Testis (tissue), 3 donors: ENCODE results near the gene PRPF4. TPM values are rescaled to one million over a fixed set of nuclear protein-coding genes. Genes with fewer than 3 reads are reported as not detected.

Experiments used
- DNase-seq: peaks from one replicate; pipeline ENCODE4 v3.0.0-alpha.2; 2019
- H3K27ac ChIP-seq, 2 donors: fragments of 200-600 bp; sonication (generic); one replicate each; pipeline ENCODE4 v1.5.1; 2019
- H3K27me3 ChIP-seq: fragments of 200-600 bp; sonication (generic); one replicate; pipeline ENCODE4 v1.5.1; 2019
- H3K36me3 ChIP-seq: fragments of 200-600 bp; sonication (generic); one replicate; pipeline ENCODE4 v1.5.1; 2017; ENCODE audit warnings: low read depth; ENCODE audit errors: missing control alignments
- H3K4me1 ChIP-seq: fragments of 200-600 bp; sonication (generic); one replicate; pipeline ENCODE4 v1.5.1; 2019
- H3K4me3 ChIP-seq, 2 donors: fragments of 200-600 bp; sonication (generic); one replicate each; pipeline ENCODE4 v1.5.1; 2017 to 2019
- H3K9me3 ChIP-seq: fragments of 200-600 bp; sonication (generic); one replicate; pipeline ENCODE4 v1.5.1; 2017
- CTCF ChIP-seq, 3 experiments: fragments of 450-650 bp in 2 of 3; fragments of 200-600 bp in 1 of 3; sonication (generic) in 1 of 3; IDR thresholded peaks; one replicate each; pipeline ENCODE4 v1.5.1; 2016 to 2019; ENCODE audit warnings: antibody characterized with exemption in 3 of 3, mild to moderate bottlenecking in 2 of 3, moderate library complexity in 1 of 3
- POLR2A ChIP-seq: fragments of 450-650 bp; IDR thresholded peaks from one replicate; pipeline ENCODE4 v1.6.1; 2017; ENCODE audit warnings: antibody characterized with exemption, mild to moderate bottlenecking, moderate library complexity
- WGBS, 2 donors: methylation state at CpG; one replicate each; pipeline ENCODE4 v1.1.5; 2018; 5-methylcytosine and 5-hydroxymethylcytosine counted together
- intact Hi-C: fragments of 100-400 bp; cut with DNase I; formaldehyde crosslinking; loops from one replicate; pipeline ENCODE4 v1.15.1; 2023; ENCODE audit warnings: low total_unique reads
- polyA plus RNA-seq: library from polyadenylated mRNA; stranded (reverse); fragments of 350-450 nt; fragmentation: Illumina TruSeq; extraction: RNeasy Lipid Tissue Mini Kit (QIAGEN cat#74804); gene quantifications from one replicate; pipeline ENCODE4 v1.2.3, GENCODE V29; 2014; ENCODE audit warnings: low read depth, low replicate concordance; ENCODE audit not compliant: insufficient read depth
- total RNA-seq, 2 donors: library from RNA; depleted of rRNA; stranded (reverse); fragments of >200 nt; gene quantifications; one replicate each; pipeline ENCODE4 v1.2.3, GENCODE V29; 2016

The PRPF4 gene
- total and polyA plus RNA-seq, 3 donors from 2014 or later: 27.3 to 30.3 (median 29.9) TPM

- no peak overlapping the region for H3K27ac ChIP-seq
- TF ChIP-seq CTCF (IDR thresholded peaks at IDR 0.05): no peak
- no peak for TF ChIP-seq POLR2A
- intact Hi-C loops: no loop called here
- H3K4me3 ChIP-seq: no peak overlapping the region
- no peaks in the 10 kb centered on the region for H3K27me3 ChIP-seq
- no peaks in the 10 kb centered on the region for H3K9me3 ChIP-seq
- H3K36me3 ChIP-seq: no peaks in the 10 kb centered on the region
- no peak for DNase-seq
- H3K4me1 ChIP-seq: no peaks in the 10 kb centered on the region
- WGBS, 2 donors: 64 to 76% methylated on average over 1 of the region's 1 CpG
Observed at GRCh38 chr9:113306566-113306965, 31.1 kb downstream of the PRPF4 start.

- WGBS, 2 donors: 71 to 76% methylated on average over 8 of the region's 8 CpGs
- no peaks in the 10 kb centered on the region for H3K9me3 ChIP-seq
- no peaks in the 10 kb centered on the region for H3K36me3 ChIP-seq
- TF ChIP-seq CTCF (IDR thresholded peaks at IDR 0.05) (no peak), POLR2A (no peak)
- no peak for DNase-seq
- H3K4me3 ChIP-seq: no peak overlapping the region
- H3K27ac ChIP-seq: no peak overlapping the region
- H3K4me1 ChIP-seq: no peaks in the 10 kb centered on the region
- H3K27me3 ChIP-seq: no peaks in the 10 kb centered on the region
- intact Hi-C loops: no loop called here
Observed at GRCh38 chr9:113307396-113307975, 32.0 kb downstream of the PRPF4 start.

GRCh38 chr9:113309204-113309813, 33.9 kb downstream of the PRPF4 start:
- Histone ChIP-seq H3K36me3 (no peaks in the 10 kb centered on the region), H3K9me3 (no peaks in the 10 kb centered on the region), H3K4me1 (no peaks in the 10 kb centered on the region), H3K27ac (no peak overlapping the region), H3K27me3 (no peaks in the 10 kb centered on the region), H3K4me3 (no peak overlapping the region)
- DNase-seq: peak; percentile 48
- TF ChIP-seq POLR2A (no peak), CTCF (IDR thresholded peaks at IDR 0.05) (peak; percentile 21 to 57 (median 53))
- 21 to 43% methylated on average over 2 of the region's 2 CpGs for WGBS, 2 donors
- intact Hi-C loops: no loop called here

GRCh38 chr9:113310538-113310937, 35.1 kb downstream of the PRPF4 start:
- intact Hi-C loops: no loop called here
- no peak overlapping the region for H3K4me3 ChIP-seq
- no peaks in the 10 kb centered on the region for H3K27me3 ChIP-seq
- no peak for DNase-seq
- WGBS, 2 donors: 47 to 50% methylated on average over 3 of the region's 3 CpGs
- H3K4me1 ChIP-seq: no peaks in the 10 kb centered on the region
- no peaks in the 10 kb centered on the region for H3K9me3 ChIP-seq
- H3K27ac ChIP-seq: no peak overlapping the region
- TF ChIP-seq POLR2A: no peak
- no peak for TF ChIP-seq CTCF (IDR thresholded peaks at IDR 0.05)
- H3K36me3 ChIP-seq: no peaks in the 10 kb centered on the region

- no peak overlapping the region for H3K27ac ChIP-seq
- DNase-seq: no peak
- no peaks in the 10 kb centered on the region for H3K36me3 ChIP-seq
- no peaks in the 10 kb centered on the region for H3K27me3 ChIP-seq
- intact Hi-C loops: no loop called here
- WGBS, 2 donors: 82 to 90% methylated on average over 3 of the region's 3 CpGs
- TF ChIP-seq POLR2A (no peak), CTCF (IDR thresholded peaks at IDR 0.05) (no peak)
- no peaks in the 10 kb centered on the region for H3K9me3 ChIP-seq
- H3K4me3 ChIP-seq: no peak overlapping the region
- H3K4me1 ChIP-seq: no peaks in the 10 kb centered on the region
Observed at GRCh38 chr9:113311961-113312360, 36.5 kb downstream of the PRPF4 start.
